GM23338 (cell line): Measurements from ENCODE around the gene UNC13C.

Experiments used
- CREB1 ChIP-seq: fragments of 250-450 bp; sonication (Bioruptor Pico); IDR thresholded peaks from 2 replicates; pipeline ENCODE4 v1.5.0; 2020; ENCODE audit warnings: low read depth, mild to moderate bottlenecking, moderate library complexity
- CTCF ChIP-seq, 2 experiments: fragments of 200-600 bp in 1 of 2; sonication (generic) in 1 of 2; conservative IDR thresholded peaks; 2 replicates each; pipeline versions ENCODE4 v1.5.1 to v1.6.1; 2016 to 2017; ENCODE audit warnings: antibody characterized with exemption in 2 of 2, low read depth in 2 of 2, mild to moderate bottlenecking in 2 of 2, moderate library complexity in 1 of 2
- ETS1 ChIP-seq: IDR thresholded peaks from 2 replicates; pipeline ENCODE4 v1.6.1; 2016; ENCODE audit warnings: antibody characterized with exemption
- EZH2 ChIP-seq: fragments of 200-600 bp; sonication (generic); IDR thresholded peaks from one replicate; pipeline ENCODE4 v1.8.0; 2017; ENCODE audit warnings: antibody characterized with exemption, mild to moderate bottlenecking, low read depth; ENCODE audit not compliant: unreplicated experiment
- EZH2phosphoT487 ChIP-seq: fragments of 200-600 bp; sonication (generic); IDR thresholded peaks from one replicate; pipeline ENCODE4 v1.8.1; 2018; ENCODE audit warnings: antibody characterized with exemption; ENCODE audit not compliant: unreplicated experiment
- JUNB ChIP-seq: IDR thresholded peaks from one replicate; pipeline ENCODE4 v1.6.1; 2016; ENCODE audit warnings: antibody characterized with exemption; ENCODE audit not compliant: unreplicated experiment
- NANOG ChIP-seq: IDR thresholded peaks from 2 replicates; pipeline ENCODE4 v1.6.1; 2016; ENCODE audit warnings: antibody characterized with exemption, borderline replicate concordance
- POLR2AphosphoS5 ChIP-seq: IDR thresholded peaks from 2 replicates; pipeline ENCODE4 v1.6.1; 2016; ENCODE audit warnings: antibody characterized with exemption, low read depth
- REST ChIP-seq: IDR thresholded peaks from one replicate; pipeline ENCODE4 v1.6.1; 2018; ENCODE audit warnings: antibody characterized with exemption; ENCODE audit not compliant: unreplicated experiment
- STAT1 ChIP-seq: IDR thresholded peaks from one replicate; pipeline ENCODE4 v1.6.1; 2016; ENCODE audit warnings: antibody characterized with exemption; ENCODE audit not compliant: unreplicated experiment
- ZNF114 ChIP-seq: fragments of 250-450 bp; sonication (Bioruptor Pico); IDR thresholded peaks from 2 replicates; pipeline ENCODE4 v1.5.0; 2020; ENCODE audit warnings: mild to moderate bottlenecking, moderate library complexity
- ZNF331 ChIP-seq: fragments of 250-450 bp; sonication (Bioruptor Pico); IDR thresholded peaks from 2 replicates; pipeline ENCODE4 v1.5.0; 2020; ENCODE audit warnings: low read depth, mild to moderate bottlenecking, moderate library complexity
- ZNF462 ChIP-seq: fragments of 250-450 bp; sonication (Bioruptor Pico); IDR thresholded peaks from 2 replicates; pipeline ENCODE4 v1.5.0; 2020; ENCODE audit warnings: mild to moderate bottlenecking, moderate library complexity

GRCh38 chr15:54288049-54288448 lies 309.8 kb downstream of the UNC13C start:
- TF ChIP-seq CTCF (conservative IDR thresholded peaks at IDR 0.05; ENCODE audit: low read depth in 2 of 2) (no peak), ZNF331 (CRISPR knock-in tag) (no peak), EZH2 (no peak), ETS1 (no peak), REST (no peak), POLR2AphosphoS5 (no peak), JUNB (no peak), CREB1 (no peak), EZH2phosphoT487 (no peak), STAT1 (no peak), ZNF114 (CRISPR knock-in tag) (no peak), ZNF462 (CRISPR knock-in tag) (no peak), NANOG (no peak)
